Measurements from ENCODE around the gene CSNK2A2.

The CSNK2A2 gene

DNA sequence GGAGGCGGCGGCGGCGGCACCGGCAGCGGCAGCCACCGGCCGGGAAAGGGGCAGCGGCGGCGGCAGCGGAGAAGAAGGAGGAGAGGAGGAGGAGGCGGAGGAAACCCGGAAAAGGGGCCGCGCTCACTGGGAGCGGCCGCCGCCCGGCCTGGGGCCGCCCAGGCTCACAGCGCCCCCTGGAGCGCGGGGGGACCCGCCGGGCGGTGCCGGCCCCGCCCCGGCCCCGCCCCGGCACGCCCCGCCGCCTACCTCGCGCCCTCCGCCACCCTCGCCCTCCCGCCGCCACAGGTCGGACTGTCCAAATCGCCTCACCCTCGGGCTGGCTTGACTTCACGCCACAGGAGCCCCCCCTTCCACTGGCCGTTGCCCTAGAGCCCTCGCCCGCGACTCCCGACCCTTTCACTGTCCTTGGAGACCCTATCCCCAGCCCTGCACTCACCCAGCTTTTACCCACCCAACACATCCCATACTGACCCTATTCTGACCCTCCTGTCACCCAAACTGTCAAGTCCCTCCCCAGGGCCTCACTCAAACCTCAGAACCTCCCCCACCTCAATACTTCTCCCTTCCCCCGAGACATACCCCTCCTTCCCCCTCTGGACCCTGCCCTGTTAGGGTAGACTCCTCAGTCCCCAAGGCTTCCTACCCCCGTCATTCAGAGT is at the start of gene CSNK2A2:
Gene CSNK2A2, minus strand, starts transcription at position 85 of the 662 bp plus-strand sequence. CDS start 370 bp downstream, outside the sequence.
- peak; percentile 64 for DNase-seq

DNA sequence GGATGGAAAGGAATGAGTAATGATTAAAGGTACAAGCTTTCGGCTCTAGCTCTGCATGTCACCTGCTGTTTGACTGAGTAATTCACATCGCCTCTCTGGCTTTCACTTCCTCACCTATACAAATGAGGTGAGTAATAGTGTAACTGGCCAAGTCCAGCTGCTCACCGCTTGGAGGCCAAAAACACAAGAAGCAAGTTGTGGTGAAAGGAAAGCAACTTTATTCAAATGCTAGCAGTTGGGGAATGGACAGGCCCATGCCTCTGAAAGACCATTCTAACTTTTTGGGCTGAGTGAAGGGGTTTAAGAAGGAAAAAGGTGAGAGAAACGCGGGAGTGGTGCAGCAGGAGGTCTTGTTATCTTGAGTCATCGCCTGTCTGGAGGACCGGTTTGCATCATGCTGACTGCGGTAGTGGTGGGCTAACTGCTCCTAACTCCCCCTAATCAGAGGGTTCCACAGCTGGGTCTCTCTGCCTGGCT is 45.7 kb upstream of the CSNK2A2 start:
- no peak for DNase-seq

DNA sequence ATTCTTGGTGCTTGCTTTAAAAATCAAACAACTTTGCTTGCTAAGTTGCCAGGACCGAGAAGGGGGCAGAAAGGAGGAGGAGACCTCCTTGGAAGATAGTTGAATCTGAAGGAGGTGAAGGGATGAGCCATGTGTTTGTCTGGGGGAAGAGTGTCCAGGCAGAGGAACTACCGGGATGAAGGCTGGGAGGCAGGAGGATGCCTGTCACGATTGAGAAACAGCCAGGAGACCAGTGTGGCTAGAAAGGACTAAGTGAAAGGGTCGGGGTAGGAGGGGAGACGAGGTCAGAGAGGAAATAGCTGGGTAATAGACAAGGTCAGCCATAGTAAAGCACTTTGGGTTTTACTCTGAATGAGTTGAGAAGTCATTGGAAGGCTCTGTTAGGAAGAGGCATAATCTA is 38.9 kb upstream of the CSNK2A2 start:
- DNase-seq: no peak

DNA sequence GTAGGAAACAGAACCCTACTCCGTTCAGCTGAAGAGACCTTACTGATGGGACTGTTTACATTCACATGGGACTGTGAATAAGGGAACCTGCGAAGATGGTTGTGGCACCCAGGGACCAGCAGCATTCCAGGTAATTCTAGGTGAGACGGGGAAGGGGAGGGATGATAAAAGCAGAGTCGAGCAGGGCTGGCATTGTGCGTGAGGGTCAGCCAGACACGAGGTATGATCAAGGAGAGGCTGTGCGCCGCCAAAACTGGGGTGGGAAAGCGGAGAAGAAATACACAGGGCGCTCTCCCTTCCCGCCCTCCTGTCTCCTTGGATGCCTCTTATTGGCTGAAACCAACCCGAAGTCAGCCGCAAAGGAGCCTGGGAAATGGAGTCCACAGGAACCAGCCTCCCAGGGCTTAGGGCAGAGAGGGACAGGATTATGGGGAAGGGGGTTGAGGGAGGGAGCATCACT is 38.4 kb upstream of the CSNK2A2 start:
- DNase-seq: peak; percentile 53

DNA sequence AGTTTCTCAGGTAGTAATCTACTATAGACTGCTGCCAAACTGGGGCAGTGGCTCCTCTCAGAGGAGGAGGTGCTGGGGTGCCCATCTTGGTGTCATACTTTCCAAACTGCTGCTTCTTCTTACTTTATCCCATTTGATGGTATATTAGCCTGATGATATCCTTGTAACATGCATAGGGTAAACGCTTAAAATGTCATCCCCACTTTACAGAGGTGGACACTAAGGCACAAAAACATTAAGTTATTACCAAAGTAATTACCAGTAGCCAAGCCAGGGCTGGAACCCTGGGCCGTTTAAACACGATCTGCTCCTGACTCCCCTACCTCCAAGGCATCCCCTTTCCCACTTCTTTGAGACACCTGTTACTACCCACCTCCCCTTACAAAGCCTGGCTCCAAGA is 37.8 kb upstream of the CSNK2A2 start:
- DNase-seq: no peak

DNA sequence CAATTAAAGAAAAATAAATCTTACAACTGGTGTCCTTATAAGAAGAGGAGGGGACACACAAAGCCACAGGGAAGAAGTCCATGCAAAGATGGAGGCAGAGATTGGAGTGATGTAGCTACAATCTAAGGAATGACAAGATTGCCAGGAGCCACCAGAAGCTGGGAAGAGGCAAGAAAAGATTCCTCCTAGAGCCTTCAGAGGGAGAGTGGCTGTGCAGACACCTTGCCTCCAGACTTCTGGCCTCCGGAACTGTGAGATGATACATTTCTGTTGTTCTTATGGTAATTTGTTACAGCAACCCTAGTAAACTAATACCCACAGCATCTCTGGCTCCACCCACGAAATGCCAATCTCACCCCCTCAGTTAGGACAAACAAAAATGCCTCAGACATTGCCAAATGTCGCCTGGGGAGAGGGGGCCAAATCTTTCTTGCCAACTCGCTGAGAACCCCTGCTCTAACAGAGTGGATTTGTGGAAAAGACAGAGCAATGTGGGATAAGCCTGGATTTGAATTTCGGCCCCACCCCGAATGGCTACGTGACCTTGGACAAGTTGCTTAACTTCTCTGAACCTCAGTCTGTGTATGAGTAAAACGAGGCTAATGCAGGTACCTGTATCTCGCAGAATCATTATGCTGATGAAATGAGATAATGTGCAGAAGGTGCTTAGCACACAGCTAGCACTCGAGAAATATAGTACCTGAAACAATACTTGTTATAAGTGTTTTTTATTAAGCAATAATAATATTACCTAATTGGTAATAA is 37.1 kb upstream of the CSNK2A2 start:
- DNase-seq: no peak

DNA sequence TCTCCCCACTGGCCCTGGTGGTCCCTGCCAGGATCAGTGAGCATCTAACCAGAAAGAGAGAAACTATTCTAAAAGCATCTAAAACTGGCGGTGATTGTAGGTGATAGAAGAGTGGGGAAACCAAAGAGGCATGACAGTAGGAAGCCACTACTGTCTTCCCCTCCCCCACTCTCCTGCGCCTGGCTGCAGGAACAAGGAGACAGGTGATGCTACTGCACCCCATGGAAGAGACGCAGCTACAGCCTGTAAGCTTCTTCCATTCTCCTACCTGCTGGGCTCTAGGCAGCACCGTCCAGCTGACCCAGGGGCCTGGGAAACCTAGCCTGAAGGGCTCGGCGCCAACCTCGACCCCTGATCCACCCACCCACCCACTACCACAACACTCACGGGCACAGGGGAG is 32.4 kb upstream of the CSNK2A2 start:
- no peak for DNase-seq

DNA sequence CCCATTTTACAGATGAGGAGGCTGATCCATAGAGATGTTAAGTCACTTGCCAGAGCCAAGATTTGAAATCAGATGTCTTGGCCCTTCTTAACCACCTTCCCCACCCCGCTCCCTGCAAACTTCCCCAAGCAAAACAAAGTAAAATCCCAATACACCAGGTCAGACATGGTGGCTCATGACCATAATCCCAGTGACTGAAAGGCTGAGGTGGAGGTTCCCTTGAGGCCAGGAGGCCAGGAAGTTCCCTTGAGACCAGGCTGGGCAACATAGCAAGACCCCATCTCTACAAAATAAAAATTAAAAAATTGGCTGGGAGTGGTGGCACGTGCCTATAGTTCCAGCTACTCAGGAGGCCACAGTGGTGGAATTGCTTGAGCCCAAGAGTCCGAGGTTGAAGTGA is 28.9 kb upstream of the CSNK2A2 start:
- no peak for DNase-seq

DNA sequence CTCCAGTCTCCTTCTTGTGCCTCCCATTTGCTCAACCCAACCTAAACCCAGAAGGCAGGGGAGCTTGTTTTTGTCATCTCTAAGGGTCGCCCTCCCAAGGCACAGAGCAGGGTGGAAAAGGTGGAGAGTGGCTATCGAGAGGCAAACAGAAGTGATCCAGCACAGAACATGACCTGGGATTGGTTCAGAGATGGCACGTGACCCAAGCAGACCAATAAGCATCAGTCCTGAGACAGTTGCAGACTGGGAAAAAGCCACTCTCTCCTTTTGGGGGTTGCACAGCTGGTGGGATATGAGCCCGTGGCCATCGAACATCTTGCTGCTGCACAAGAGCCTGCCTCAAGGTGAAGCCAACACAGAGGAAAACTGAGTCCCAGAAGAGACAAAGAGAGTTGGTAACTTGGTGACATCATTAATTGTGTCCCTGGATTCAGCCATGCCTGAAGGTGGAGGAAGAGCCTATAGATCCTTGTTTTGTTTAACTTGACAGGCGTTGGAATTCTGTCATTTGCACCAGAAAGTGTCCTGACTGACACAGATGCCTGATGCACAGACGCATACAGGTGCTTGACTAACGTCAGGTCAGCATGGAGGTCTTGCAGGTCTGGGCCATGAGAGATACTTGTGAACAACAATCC is 28.2 kb upstream of the CSNK2A2 start:
- no peak for DNase-seq

DNA sequence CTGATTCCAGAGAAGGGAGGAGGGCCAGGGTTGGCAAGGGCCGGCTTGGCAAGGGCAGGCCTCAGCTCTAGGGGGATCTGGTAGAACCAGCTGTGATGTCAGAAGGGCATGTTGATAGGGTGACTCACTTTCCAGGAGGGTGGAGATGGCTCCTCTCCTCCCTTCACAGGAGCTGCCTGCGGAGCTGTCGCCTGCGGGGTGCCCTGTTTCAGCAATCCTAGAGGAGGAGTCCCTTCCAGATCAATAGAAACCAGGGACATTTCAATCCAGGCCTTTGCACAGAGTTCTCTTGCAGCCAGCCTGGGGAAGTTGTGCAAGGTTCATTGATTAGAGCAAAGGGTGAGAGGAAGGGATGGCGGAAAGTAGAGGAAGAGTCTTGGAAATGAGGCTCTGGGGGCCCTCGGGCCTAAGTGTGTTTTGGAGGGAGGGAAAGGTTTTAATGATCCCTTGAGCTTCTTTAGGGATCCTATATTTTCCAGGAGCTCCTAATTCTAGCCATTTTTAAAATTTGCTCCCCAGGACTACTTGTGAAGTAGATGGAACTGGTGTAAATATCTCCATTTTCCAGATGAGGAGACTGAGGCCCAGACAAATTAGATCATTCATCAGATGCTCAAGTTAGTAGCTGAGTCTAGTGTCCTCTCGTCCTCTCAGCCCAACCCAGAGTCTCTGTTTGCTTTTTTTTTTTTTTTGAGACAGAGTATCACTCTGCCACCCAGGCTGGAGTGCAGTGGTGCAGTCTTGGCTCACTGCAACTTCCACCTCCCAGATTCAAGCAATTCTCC is 24.8 kb upstream of the CSNK2A2 start:
- DNase-seq: no peak

DNA sequence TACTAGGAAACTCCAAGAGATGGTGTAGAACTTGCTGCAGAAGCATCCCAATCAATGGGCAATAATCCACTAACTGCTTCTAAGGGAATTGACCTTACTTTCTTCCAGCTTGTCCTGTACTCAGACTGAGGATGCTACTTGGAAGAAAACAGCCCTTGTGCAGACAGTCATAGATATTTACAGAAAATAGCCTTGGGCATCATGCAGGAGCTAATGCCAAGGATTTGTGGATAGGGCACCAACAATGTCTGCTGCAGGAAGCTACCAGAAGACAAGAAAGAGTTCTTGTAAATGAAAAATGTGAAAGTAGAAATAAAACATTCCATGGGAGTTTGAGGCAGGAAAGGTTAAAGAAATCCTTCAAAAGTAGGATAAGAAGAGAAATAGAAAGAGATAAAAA is 21.5 kb upstream of the CSNK2A2 start:
- DNase-seq: no peak

DNA sequence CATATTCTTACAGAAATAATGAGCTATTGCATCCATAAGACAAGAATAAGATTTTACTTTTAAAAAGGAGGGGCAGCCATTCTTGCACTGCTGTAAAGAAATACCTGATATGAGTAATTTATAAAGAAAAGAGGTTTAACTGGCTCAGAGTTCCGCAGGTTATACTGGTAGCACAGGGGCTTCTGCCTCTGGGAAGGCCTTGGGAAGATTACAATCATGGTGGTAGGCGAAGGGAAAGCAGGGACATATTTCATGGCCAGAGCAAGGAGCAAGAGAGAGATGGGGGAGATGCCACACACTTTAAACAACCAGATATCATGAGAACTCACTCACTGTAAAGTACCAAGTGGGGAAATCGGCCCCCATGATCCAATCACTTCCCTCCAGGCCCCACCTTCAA is 20.9 kb upstream of the CSNK2A2 start:
- DNase-seq: no peak

DNA sequence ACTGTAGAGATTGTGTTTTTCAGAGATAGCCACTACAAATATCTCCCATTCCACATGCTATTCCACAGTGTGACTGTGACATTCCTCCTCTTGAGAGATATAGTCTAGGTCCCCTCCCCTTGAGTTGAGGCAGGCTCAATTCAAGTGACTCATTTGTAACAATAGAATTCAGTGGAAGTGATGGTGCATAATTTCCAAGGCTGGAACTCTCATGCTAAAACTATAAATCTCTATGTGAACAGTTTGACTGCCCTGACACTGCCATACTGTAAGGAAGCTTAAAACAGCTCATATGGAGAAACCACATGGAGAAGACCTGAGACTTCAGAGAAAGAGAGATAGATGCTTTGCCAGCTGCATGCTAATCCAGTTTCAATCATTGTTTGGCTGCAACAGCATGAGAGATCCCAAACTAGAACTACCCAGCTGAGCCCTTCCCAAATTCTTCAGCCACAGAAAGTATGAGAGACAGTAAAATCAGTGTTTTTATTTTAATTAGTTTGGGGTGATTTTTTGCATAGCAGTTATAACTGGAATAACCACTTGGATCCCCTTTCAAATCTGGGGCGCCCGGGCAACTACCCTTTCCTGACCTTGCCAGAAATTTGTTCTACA is 19.5 kb upstream of the CSNK2A2 start:
- DNase-seq: no peak

DNA sequence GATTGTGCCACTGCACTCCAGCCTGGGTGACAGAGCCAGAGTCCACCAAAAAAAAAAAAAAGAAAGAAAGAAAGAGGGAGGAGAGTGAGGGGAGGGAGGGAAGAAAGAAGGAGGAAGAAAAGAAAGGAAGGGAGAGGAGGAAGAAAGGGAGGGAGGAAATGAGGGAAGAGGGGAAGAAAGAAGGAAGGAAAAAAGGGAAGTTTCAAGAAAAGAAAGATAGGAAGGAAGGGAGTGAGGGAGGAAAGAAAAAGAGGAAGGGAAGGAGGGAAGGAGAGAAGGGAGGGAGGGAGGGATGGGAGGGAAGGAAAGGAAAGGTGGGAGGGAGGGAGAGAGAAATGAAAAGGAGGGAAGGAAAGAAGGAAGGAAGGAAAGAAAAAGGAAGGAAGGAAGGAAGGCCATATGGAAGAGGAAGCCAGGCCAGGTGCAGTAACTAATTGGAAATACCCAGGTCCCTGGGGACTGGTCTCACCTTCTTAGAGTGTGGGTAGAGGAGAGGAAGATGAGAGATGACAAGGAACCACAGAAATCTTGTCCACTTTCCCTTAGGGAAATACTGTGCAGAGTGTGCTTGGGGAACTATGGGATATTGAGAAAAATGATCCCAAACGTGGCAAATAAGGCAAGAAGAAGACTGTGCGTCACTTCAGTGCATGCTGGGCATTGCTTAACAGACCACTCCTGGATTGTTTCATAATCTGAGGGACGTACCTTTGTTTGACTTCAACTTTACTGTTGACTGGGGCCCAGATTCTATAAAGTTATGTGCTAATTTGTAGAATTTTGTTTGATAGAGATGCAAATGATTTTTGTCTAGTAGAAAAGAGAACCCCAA is 15.1 kb upstream of the CSNK2A2 start:
- DNase-seq: no peak

DNA sequence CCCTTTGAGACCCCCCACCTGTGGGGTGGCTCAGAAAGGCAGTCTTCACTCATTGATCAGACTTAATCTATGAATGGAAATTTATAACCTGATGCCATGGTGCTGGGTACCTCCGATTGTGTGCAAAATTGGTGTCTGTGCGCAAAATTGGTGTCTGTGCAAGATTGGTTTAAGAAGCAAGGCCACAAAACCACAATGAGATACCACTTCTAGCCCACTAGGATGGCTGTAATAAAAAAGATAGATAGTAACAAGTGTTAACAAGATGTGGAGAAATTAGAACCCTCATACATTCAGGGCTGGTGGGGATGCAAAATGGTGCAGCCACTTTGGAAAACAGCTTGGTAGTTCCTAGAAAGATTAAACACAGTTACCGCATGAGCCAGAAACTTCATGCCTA is 13.9 kb upstream of the CSNK2A2 start:
- DNase-seq: no peak

DNA sequence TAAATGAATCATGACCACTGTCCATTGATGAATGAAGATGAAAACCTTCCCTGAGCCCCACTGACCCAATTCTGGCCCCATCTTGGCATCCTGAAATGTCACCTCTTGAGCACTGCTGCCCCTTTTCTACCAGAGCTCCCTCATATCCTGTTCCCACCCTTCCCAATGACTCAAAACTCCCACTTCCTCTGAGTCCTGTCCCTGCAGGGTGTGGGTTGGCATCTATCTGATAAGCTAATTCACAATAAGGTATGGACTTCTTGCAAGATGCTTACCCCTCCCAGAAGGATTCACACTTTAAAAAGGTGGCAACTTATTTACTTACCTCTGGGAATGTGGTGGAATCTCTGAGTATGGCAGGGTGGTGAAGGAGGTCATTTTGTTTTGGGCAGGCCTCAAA is 13.3 kb upstream of the CSNK2A2 start:
- DNase-seq: no peak

DNA sequence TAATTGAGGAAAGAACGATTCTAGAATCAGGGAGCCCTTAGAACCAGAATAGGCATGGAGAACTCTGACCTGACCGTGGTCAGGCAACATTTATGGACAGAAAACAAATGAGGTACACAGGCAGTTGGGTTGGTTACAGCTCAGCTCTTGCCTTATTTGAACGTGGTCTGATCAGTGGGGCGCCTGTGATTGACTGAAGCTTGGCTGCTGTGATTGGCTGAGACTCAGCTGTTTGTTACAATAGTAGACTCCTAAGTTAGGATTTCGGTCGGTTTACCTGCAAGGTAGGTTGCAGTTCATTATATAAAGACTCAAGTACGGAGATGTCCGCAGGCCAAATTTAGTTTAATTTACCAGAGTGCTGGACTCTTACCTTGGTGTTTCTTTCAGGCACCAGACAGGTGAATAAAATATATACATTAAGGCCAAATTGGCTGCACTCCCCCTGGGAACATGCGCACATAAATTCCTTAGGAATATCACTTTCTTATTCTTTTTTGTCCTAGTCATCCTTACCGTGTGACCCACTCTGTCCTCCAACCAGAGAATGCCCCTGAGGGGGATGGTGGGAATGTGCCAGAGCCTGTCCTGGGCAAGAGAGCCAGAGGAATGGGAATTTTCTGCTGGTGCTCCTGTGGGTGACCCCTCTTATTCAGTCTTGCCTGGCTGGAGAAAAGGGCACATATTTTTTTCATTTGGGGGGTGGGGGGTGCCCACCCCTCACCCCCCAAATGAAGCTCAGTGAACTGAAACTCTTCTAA is 7.5 kb upstream of the CSNK2A2 start:
- DNase-seq: no peak

DNA sequence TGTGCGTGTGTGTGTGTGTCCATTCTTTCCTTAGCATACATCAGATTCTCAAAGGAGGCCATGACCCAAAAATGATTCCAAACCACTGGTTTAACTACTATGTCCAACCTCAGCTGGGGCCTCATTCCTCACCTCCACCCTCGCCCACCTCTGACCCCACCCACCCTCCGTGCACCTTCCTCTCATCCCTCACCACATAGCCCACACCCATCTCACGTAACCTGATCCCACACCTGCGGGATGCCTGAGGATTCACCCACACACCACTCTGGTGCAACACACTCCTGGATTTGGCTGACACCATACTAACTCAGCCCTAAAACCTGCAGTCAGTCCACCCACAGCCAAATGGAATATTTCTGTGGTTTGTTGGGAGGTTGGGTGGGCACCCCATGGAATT is 3.3 kb upstream of the CSNK2A2 start:
- DNase-seq: no peak

DNA sequence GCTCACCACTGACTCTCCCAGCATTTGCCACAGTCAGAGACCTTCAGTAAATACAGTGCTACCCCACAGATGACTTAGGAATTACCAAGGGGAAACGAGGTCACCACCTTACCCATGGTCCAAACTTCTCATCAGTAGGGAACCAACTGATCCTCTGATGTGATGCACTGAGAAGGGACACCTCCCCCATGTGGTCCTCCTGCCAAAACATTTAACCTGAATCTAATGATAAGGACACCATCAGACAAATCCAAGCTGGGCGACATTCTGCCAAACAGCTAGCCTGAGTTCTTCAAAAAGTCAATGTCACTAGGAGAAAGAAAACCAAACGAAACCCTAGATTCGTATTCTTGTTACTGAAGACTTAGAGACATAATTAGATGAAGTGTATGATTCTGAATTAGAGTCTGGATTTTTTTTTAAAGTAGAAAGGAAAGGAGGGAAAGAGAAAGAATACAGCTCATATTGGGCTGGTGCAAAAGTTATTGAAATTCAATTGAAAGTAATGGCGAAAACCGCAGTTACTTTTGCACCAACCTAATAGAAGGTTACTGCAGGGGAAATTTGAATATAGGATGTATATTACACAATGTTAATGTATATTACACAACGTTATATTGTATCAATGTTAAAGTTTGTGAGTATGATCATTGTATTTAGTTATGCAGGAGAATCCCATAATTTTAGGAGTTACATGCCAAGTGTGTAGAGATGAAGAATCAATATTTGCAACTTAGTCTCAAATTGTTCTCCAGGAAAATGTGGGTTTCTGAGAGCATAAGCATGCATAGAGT is 2.3 kb upstream of the CSNK2A2 start:
- no peak for DNase-seq

DNA sequence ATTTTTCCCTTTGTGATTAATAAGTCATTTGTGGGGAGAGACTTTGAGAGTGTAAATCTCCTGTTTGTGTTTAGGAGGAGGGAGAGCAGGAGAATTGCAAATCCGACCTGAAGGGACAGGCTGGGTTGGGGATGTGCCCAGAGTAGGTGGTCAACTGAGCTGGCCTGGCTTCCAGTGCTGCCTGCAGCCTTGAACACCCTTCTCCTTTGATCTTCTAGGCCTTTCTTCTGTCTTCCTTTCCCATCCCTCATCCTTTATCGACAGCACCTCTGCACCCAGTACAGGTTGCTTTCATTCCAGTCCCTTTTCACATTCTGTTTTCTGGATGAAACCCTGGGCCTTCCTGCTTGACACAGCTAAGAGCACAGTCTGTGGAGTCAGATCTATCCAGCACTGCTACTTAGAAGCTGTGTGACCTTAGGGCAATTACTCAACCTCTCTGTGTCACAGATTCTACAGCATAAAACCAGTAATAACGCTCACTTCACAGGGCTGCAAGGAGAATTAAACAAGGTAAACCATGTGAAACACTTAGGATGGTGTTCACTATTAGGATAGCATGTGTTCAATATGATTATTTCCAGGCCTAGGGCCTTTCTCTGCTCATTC is 1.0 kb upstream of the CSNK2A2 start:
- DNase-seq: no peak
